Cardiac ventricle fibroblast (primary cell): ENCODE results near the gene LHPP. TPM values are rescaled to one million over a fixed set of nuclear protein-coding genes. Genes with fewer than 3 reads are reported as not detected.

Experiments used
- total RNA-seq: library from RNA; depleted of rRNA; stranded (reverse); fragments of >200 nt; gene quantifications from 2 replicates; pipeline ENCODE4 v1.2.3, GENCODE V29; 2015

The LHPP gene
- 7.8 and 8.8 TPM in 2 replicates for total RNA-seq

GRCh38 chr10:124461642-124462347, at the start of gene LHPP:
LHPP (plus strand) TSS chr10:124461823; CDS start chr10:124461863, 40 bp downstream.

DNA sequence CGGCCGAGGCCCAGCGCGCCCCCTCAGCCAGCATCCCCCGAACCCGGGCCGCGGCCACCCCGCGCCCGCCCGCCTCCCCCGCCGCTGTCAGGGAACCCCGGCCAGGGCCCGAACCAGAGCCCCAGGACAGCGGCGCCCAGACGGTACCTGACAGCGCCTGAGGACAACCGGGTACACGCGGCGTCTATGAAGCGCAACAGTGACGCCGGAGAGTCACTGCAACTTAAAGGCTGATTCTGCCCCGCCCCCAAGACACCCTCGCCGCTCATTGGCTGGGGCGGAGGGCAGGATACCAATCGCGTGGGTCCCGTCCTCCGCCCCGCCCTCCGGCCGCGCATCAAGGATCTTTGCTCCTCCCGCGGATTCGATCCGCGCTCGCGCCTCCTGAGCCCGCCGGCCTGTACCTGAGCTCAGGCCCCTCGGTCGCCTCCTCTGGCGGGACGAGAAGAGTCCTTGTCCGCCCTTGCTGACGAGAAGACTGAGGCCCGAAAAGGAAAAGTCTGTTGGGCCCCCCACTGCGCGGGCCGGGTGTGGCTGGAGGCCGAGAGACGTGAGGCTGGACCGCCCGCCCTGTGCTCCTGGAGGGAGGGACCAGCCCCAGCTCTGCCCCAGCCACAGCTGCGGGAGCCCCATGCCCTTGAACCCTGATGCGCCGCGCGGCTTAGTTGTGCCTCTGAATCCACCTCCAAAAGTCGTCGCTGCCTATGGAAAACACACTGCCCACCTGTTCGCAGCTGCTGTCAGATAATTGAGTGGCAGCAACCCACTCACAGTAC, 42.7 kb upstream of the LHPP start, which contains the start of gene OAT:
TSS of gene OAT (minus strand) at position 198 of the 776 bp plus-strand sequence. CDS start 6,752 bp downstream, outside the sequence.

DNA sequence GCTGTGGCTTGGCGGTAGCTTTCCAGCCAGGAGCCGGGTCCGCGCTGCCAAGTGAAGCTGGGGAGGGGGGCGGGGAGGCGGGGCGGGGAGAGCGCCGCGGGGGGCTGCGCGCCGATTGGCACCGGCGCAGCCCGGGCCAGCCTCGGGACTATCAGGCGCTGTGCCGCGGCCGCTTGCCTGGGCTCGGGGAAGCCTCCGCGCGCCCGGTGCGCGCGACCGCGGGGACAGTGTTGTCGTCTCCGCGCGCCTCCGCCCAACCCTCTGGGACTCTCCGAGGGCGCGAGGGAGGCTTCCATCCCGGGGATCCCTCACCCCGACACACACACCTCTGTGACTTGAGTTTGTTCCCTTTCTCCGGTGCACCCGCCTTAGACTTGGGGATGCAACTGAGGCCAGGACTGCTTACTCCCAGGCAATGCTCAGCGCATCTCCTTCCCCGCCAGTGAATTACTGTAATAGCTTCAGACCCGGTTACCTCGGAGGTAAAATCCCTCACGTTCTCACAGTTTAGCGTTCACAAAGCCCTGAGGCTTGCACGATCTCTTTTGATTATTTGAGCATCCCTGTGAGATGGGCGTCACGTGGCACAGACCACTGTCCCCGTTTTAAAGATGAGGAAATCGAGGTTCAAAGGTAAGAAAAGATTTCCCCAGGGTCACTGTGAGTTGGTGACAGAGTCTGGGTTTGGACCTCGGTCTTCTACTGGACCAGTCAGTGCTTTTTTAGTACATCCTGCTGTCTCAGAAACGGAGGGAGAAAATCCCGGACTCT, 11.4 kb upstream of the LHPP start, which contains the start of gene NKX1-2:
TSS of gene NKX1-2 (minus strand) at position 24 of the 771 bp plus-strand sequence. CDS start 92 bp downstream, outside the sequence.

Other genes starting within 250 kb of the LHPP start
- gene OAT, start 42.9 kb upstream of the LHPP start, total RNA-seq: 138 and 146 TPM in 2 replicates
- not detected in 2 replicates for gene NKX1-2, start 11.8 kb upstream of the LHPP start, total RNA-seq